HCT116 (cell line): Measurements from ENCODE around the gene ABHD2. TPM values are rescaled to one million over a fixed set of nuclear protein-coding genes. Genes with fewer than 3 reads are reported as not detected.

Source experiments
- ATAC-seq: fragments of 200-7000 bp; cut with Tn5 transposase; 2 replicates; pipeline ENCODE4 v1.9.1; 2020; ENCODE audit warnings: mild to moderate bottlenecking, moderate library complexity
- BruUV-seq: library from RNA; stranded (reverse); fragments of 400-500 nt; replicated peaks from 2 replicates; lab custom pipeline; 2021; lab: Mats Ljungman, UMichigan
- CTCF ChIA-PET: fragments of 300-600 bp; sonication (Branson Sonifier 250); formaldehyde crosslinking; loops from one replicate; lab custom pipeline; 2021; ENCODE audit warnings: antibody characterized with exemption; lab: Charles Lee
- POLR2A ChIA-PET: fragments of 300-600, 350-600 bp; sonication (Branson Sonifier 250); formaldehyde crosslinking; loops from one replicate; lab custom pipeline; 2021; ENCODE audit warnings: antibody characterized with exemption; lab: Charles Lee
- RAD21 ChIA-PET, 2 experiments: fragments of 300-600 bp; sonication (Branson Sonifier 250); formaldehyde crosslinking; loops; one replicate each; lab custom pipeline; 2023; ENCODE audit warnings: low total read pairs in 2 of 2; ENCODE audit not compliant: uncharacterized antibody in 2 of 2, unreplicated experiment in 2 of 2, low non-redundant PET in 1 of 2; lab: Charles Lee
- DNase-seq: peaks from one replicate; pipeline ENCODE4 v3.0.0-alpha.2; 2010; ENCODE audit warnings: low read depth, low spot score
- H2AFZ ChIP-seq: fragments of 200-600 bp; shearing (Covaris generic), sonication (generic); 2 replicates; pipeline ENCODE4 v1.6.1; 2017; ENCODE audit warnings: low read depth, mixed run types, mixed read lengths, antibody characterized with exemption, low read length; ENCODE audit not compliant: poor library complexity, severe bottlenecking
- H3K27ac ChIP-seq: 2 replicates; pipeline ENCODE4 v1.5.1; 2012; ENCODE audit warnings: low read depth, low read length
- H3K27me3 ChIP-seq: fragments of 200-600 bp; sonication (generic); 2 replicates; pipeline ENCODE4 v1.6.1; 2016; ENCODE audit warnings: mixed run types, low read length, mixed read lengths; ENCODE audit not compliant: insufficient read depth
- H3K36me3 ChIP-seq, 2 experiments: fragments of 200-500 bp in 1 of 2; fragments of 200-600 bp in 1 of 2; sonication (Bioruptor generic) in 1 of 2; sonication (generic) in 1 of 2; 2 replicates each; pipeline versions ENCODE4 v1.5.1 to v1.6.1; 2014 to 2016; ENCODE audit warnings: low read length in 2 of 2, inconsistent platforms in 1 of 2, mixed read lengths in 1 of 2, mixed run types in 1 of 2; ENCODE audit not compliant: insufficient read depth in 2 of 2, control insufficient read depth in 1 of 2
- H3K4me1 ChIP-seq, 2 experiments: fragments of 200-600 bp in 1 of 2; sonication (generic) in 1 of 2; 2 replicates each; pipeline versions ENCODE4 v1.5.1 to v1.6.1; 2012 to 2017; ENCODE audit warnings: low read length in 2 of 2, inconsistent platforms in 1 of 2, mild to moderate bottlenecking in 1 of 2, mixed read lengths in 1 of 2, mixed run types in 1 of 2, moderate library complexity in 1 of 2; ENCODE audit not compliant: insufficient read depth in 2 of 2, control insufficient read depth in 1 of 2
- H3K4me2 ChIP-seq: fragments of 200-600 bp; sonication (generic); 2 replicates; pipeline ENCODE4 v1.6.1; 2017; ENCODE audit warnings: mixed run types, low read length, mixed read lengths
- H3K4me3 ChIP-seq, 2 experiments: fragments of 200-600 bp in 1 of 2; sonication (generic) in 1 of 2; replicated peaks in 1 of 2; 2 replicates each; pipeline ENCODE4 v1.5.1; 2011 to 2016; ENCODE audit warnings: low read length in 2 of 2, control low read depth in 1 of 2, low read depth in 1 of 2, mild to moderate bottlenecking in 1 of 2, mixed read lengths in 1 of 2, mixed run types in 1 of 2
- H3K79me2 ChIP-seq: fragments of 200-600 bp; sonication (generic); 2 replicates; pipeline ENCODE4 v1.6.1; 2017; ENCODE audit warnings: mild to moderate bottlenecking, mixed run types, low read length, moderate library complexity, mixed read lengths; ENCODE audit not compliant: insufficient read depth
- H3K9ac ChIP-seq: fragments of 200-600 bp; sonication (generic); 2 replicates; pipeline ENCODE4 v1.6.1; 2016; ENCODE audit warnings: low read length, mixed read lengths
- H3K9me2 ChIP-seq: fragments of 200-600 bp; sonication (generic), shearing (Covaris generic); 2 replicates; pipeline ENCODE4 v1.6.1; 2017; ENCODE audit warnings: mixed run types, mild to moderate bottlenecking, moderate library complexity; ENCODE audit not compliant: insufficient read depth
- H3K9me3 ChIP-seq, 2 experiments: fragments of 200-500 bp in 1 of 2; fragments of 200-600 bp in 1 of 2; sonication (Bioruptor generic) in 1 of 2; sonication (generic) in 1 of 2; 2 replicates each; pipeline ENCODE4 v1.6.1; 2014 to 2017; ENCODE audit warnings: low read length in 2 of 2, mixed read lengths in 2 of 2, inconsistent platforms in 1 of 2, low read depth in 1 of 2, mild to moderate bottlenecking in 1 of 2, mixed run types in 1 of 2, moderate library complexity in 1 of 2; ENCODE audit not compliant: control insufficient read depth in 1 of 2, insufficient read depth in 1 of 2
- H4K20me1 ChIP-seq: fragments of 200-600 bp; sonication (generic), shearing (Covaris generic); 2 replicates; pipeline ENCODE4 v1.6.1; 2017; ENCODE audit warnings: mixed run types, mild to moderate bottlenecking, moderate library complexity; ENCODE audit not compliant: insufficient read depth
- ATF3 ChIP-seq: IDR thresholded peaks from 2 replicates; pipeline ENCODE4 v1.6.1; 2012
- CBX3 ChIP-seq: IDR thresholded peaks from 2 replicates; pipeline ENCODE4 v1.6.1; 2012; ENCODE audit warnings: low read depth
- EZH2 ChIP-seq: fragments of 200-600 bp; sonication (generic); IDR thresholded peaks from 2 replicates; pipeline ENCODE4 v1.6.1; 2017; ENCODE audit warnings: antibody characterized with exemption, mixed run types
- JUND ChIP-seq: IDR thresholded peaks from 2 replicates; pipeline ENCODE4 v1.6.1; 2012
- RAD21 ChIP-seq: IDR thresholded peaks from 2 replicates; pipeline ENCODE4 v1.6.1; 2012; ENCODE audit warnings: low read depth, mild to moderate bottlenecking
- TCF7L2 ChIP-seq: IDR thresholded peaks from 2 replicates; pipeline ENCODE4 v1.7.0; 2011; ENCODE audit warnings: borderline replicate concordance, inconsistent platforms; ENCODE audit not compliant: insufficient read depth, insufficient read length; ENCODE audit errors: extremely low read depth
- YY1 ChIP-seq: IDR thresholded peaks from 2 replicates; pipeline ENCODE4 v1.6.1; 2011; ENCODE audit warnings: low read length, low read depth, moderate library complexity, mild to moderate bottlenecking; ENCODE audit not compliant: insufficient replicate concordance; ENCODE audit errors: extremely low read depth
- ZBTB33 ChIP-seq: IDR thresholded peaks from 2 replicates; pipeline ENCODE4 v1.6.1; 2011; ENCODE audit warnings: mild to moderate bottlenecking, low read length, moderate library complexity; ENCODE audit not compliant: insufficient replicate concordance; ENCODE audit errors: extremely low read depth
- ZNF274 ChIP-seq: fragments of 200-500 bp; sonication (Bioruptor generic); IDR thresholded peaks from 2 replicates; pipeline ENCODE4 v1.6.1; 2014; ENCODE audit warnings: mild to moderate bottlenecking, low read depth, low read length, inconsistent platforms
- intact Hi-C: fragments of 100-400 bp; cut with micrococcal nuclease; formaldehyde crosslinking; loops from 2 replicates; pipeline ENCODE4 v1.10.0; 2022
- total RNA-seq: library from RNA; stranded (reverse); gene quantifications from one replicate; pipeline ENCODE4 v1.2.1, GENCODE V29; 2021; ENCODE audit not compliant: unreplicated experiment
- TF ChIP-seq, protein P1 (sequence below), 3 experiments: fragments of 200-600 bp in 1 of 3; sonication (generic) in 1 of 3; IDR thresholded peaks in 2 of 3; conservative IDR thresholded peaks in 1 of 3; 2 replicates each; pipeline ENCODE4 v1.5.1; 2012 to 2017; ENCODE audit warnings: low read depth in 2 of 3, low read length in 2 of 3, antibody characterized with exemption in 1 of 3, borderline replicate concordance in 1 of 3, control low read depth in 1 of 3, mild to moderate bottlenecking in 1 of 3, mixed read lengths in 1 of 3, mixed run types in 1 of 3, moderate library complexity in 1 of 3; ENCODE audit not compliant: insufficient read depth in 1 of 3

Gene ABHD2
- total RNA-seq, 1 experiment from 2014 or later, result 40.8 TPM

- TF ChIP-seq, protein P1, sequence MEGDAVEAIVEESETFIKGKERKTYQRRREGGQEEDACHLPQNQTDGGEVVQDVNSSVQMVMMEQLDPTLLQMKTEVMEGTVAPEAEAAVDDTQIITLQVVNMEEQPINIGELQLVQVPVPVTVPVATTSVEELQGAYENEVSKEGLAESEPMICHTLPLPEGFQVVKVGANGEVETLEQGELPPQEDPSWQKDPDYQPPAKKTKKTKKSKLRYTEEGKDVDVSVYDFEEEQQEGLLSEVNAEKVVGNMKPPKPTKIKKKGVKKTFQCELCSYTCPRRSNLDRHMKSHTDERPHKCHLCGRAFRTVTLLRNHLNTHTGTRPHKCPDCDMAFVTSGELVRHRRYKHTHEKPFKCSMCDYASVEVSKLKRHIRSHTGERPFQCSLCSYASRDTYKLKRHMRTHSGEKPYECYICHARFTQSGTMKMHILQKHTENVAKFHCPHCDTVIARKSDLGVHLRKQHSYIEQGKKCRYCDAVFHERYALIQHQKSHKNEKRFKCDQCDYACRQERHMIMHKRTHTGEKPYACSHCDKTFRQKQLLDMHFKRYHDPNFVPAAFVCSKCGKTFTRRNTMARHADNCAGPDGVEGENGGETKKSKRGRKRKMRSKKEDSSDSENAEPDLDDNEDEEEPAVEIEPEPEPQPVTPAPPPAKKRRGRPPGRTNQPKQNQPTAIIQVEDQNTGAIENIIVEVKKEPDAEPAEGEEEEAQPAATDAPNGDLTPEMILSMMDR (IDR thresholded peaks at IDR 0.05 in 2 of 3, conservative IDR thresholded peaks at IDR 0.05 in 1 of 3; ENCODE audit: borderline replicate concordance in 1 of 3, insufficient read depth in 1 of 3, low read depth in 2 of 3, low read length in 2 of 3), result no peak
- TF ChIP-seq TCF7L2 (peak; percentile 83), YY1 (no peak), ZBTB33 (no peak), ATF3 (no peak)
- TF ChIP-seq, all 23 proteins: peak for 9
Observed at GRCh38 chr15:89112341-89112971, 24.2 kb downstream of the ABHD2 start (continued).

DNA sequence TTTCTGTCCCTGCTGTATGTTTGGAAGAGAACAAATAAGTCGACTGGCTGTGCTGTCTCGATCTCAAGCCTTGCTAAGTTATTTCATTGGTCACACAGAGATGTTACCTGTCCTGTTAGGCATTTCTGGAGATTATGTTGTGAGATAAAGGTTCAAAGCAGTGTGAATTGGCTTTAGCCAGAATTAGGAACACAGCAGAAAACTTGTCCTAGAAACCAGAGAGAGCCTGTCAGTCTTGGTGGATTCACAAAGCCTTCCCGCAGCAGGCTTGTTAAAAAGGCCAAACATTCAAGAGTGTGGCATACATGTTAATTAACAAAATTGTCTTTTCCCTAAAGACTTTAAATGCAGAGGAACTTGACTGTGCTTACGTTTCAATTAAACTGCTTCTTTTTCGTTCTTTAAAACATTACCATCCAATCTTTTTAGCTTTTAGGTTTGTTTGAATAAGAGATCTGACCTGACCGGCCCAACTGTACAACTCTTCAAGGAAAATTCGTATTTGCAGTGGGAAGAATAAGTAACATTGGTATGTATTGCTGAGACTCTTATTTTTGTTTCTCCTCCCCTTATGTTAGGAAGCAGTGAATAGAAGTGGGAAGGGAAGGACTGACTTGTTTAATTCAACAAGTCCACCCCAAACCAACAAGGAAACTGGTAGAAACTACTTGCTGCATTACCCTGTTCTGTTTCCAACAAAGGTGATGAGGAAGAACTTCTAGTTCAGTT is 25.2 kb downstream of the ABHD2 start:
- no peak overlapping the region for H2AFZ ChIP-seq
- no peaks in the 10 kb centered on the region; the same call in 1 of the 2 replicates for H4K20me1 ChIP-seq
- no peaks in the 10 kb centered on the region for H3K36me3 ChIP-seq
- H3K9me2 ChIP-seq, result no peaks in the 10 kb centered on the region
- ChIA-PET CTCF (interaction anchor here (0.7 to 1.5 kb wide), 4 partner anchors 16 to 209 kb away, joined by 3 to 8 read pairs (median 4); no protein-coding TSS in a partner anchor), RAD21 (no interaction called here), POLR2A (interaction anchor here (1.0 kb wide), 1 partner anchor 12 kb away, joined by 4 read pairs; no protein-coding TSS in a partner anchor)
- no peaks in the 10 kb centered on the region for H3K79me2 ChIP-seq
- no peak for ATAC-seq
- H3K9me3 ChIP-seq, result no peaks in the 10 kb centered on the region
- no peak overlapping the region for H3K9ac ChIP-seq
- intact Hi-C loops, result no loop called here
- H3K27ac ChIP-seq, result no peak overlapping the region
- H3K4me1 ChIP-seq, result peaks cover 24 to 33% of the 10 kb centered on the region in 2 experiments
- BruUV-seq, result no TSS peak
- DNase-seq, result no peak
- no peak overlapping the region for H3K4me3 ChIP-seq
- H3K27me3 ChIP-seq, result no peaks in the 10 kb centered on the region
- H3K4me2 ChIP-seq, result peak overlapping the region; percentile 67
- TF ChIP-seq YY1 (no peak), RAD21 (no peak), EZH2 (no peak), ATF3 (no peak), JUND (no peak), ZNF274 (no peak), TCF7L2 (no peak), CBX3 (no peak)
